Trophoblast cell (in vitro differentiated cells and primary cell): Measurements from ENCODE around the gene MPZL1.
A peak's percentile ranks its signal among the peaks of the same experiment; 100 is the strongest.
"Not testable (repeated sequence)": the region's sequence is repeated elsewhere in the genome, so short reads cannot be mapped to it uniquely, and the experiment has no call there.

Source experiments
- DNase-seq, 2 donors: peaks; one replicate each; pipeline ENCODE4 v3.0.0-alpha.2; 2016
- H2AFZ ChIP-seq: 2 replicates; pipeline ENCODE4 v1.6.1; 2013; ENCODE audit warnings: low read length, moderate library complexity, mild to moderate bottlenecking; ENCODE audit not compliant: insufficient read depth, poor library complexity
- H2AK5ac ChIP-seq: 2 replicates; pipeline ENCODE4 v1.6.1; 2013; ENCODE audit warnings: mild to moderate bottlenecking, low read length
- H2BK120ac ChIP-seq: 2 replicates; pipeline ENCODE4 v1.6.1; 2013; ENCODE audit warnings: low read length, mild to moderate bottlenecking, moderate library complexity; ENCODE audit not compliant: insufficient read depth, poor library complexity
- H2BK12ac ChIP-seq: 2 replicates; pipeline ENCODE4 v1.6.1; 2013; ENCODE audit warnings: mild to moderate bottlenecking, low read length, moderate library complexity
- H2BK5ac ChIP-seq: 2 replicates; pipeline ENCODE4 v1.6.1; 2013; ENCODE audit warnings: low read length, low read depth, moderate library complexity, mild to moderate bottlenecking; ENCODE audit not compliant: poor library complexity
- H3K14ac ChIP-seq: 2 replicates; pipeline ENCODE4 v1.6.1; 2013; ENCODE audit warnings: mild to moderate bottlenecking, low read length
- H3K18ac ChIP-seq: 2 replicates; pipeline ENCODE4 v1.6.1; 2013; ENCODE audit warnings: mild to moderate bottlenecking, low read length
- H3K23ac ChIP-seq: 2 replicates; pipeline ENCODE4 v1.6.1; 2013; ENCODE audit warnings: low read length
- H3K27ac ChIP-seq: 2 replicates; pipeline ENCODE4 v1.5.1; 2013; ENCODE audit warnings: low read depth, mild to moderate bottlenecking, inconsistent platforms, low read length, moderate library complexity
- H3K27me3 ChIP-seq: 2 replicates; pipeline ENCODE4 v1.6.1; 2013; ENCODE audit warnings: inconsistent platforms, mild to moderate bottlenecking, low read length, moderate library complexity; ENCODE audit not compliant: insufficient read depth
- H3K36me3 ChIP-seq, 2 experiments: 1 replicate in 1 of 2; 2 replicates in 1 of 2; pipeline ENCODE4 v1.6.1; 2013; ENCODE audit warnings: low read length in 2 of 2, mild to moderate bottlenecking in 2 of 2, moderate library complexity in 1 of 2; ENCODE audit not compliant: insufficient read depth in 2 of 2, control insufficient read depth in 1 of 2
- H3K4ac ChIP-seq: 2 replicates; pipeline ENCODE4 v1.6.1; 2013; ENCODE audit warnings: low read depth, mild to moderate bottlenecking, low read length, moderate library complexity
- H3K4me1 ChIP-seq, 2 experiments: 1 replicate in 1 of 2; 2 replicates in 1 of 2; pipeline ENCODE4 v1.6.1; 2013; ENCODE audit warnings: low read length in 2 of 2, mild to moderate bottlenecking in 2 of 2, moderate library complexity in 1 of 2; ENCODE audit not compliant: insufficient read depth in 2 of 2, control insufficient read depth in 1 of 2
- H3K4me2 ChIP-seq: 2 replicates; pipeline ENCODE4 v1.6.1; 2013; ENCODE audit warnings: inconsistent platforms, mild to moderate bottlenecking, low read length, moderate library complexity
- H3K4me3 ChIP-seq: 2 replicates; pipeline ENCODE4 v1.5.1; 2013; ENCODE audit warnings: mild to moderate bottlenecking, low read depth, low read length, inconsistent platforms
- H3K79me1 ChIP-seq: one replicate; pipeline ENCODE4 v1.6.1; 2013; ENCODE audit warnings: low read length
- H3K79me2 ChIP-seq: 2 replicates; pipeline ENCODE4 v1.6.1; 2013; ENCODE audit warnings: low read length, mild to moderate bottlenecking; ENCODE audit not compliant: control insufficient read depth, insufficient read depth, poor library complexity
- H3K9ac ChIP-seq: 2 replicates; pipeline ENCODE4 v1.6.1; 2013; ENCODE audit warnings: mild to moderate bottlenecking, low read length
- H3K9me3 ChIP-seq: 2 replicates; pipeline ENCODE4 v1.6.1; 2013; ENCODE audit warnings: low read depth, mild to moderate bottlenecking, control low read depth, inconsistent platforms, low read length; ENCODE audit not compliant: insufficient read depth
- H4K12ac ChIP-seq: 2 replicates; pipeline ENCODE4 v1.6.1; 2013; ENCODE audit warnings: low read depth, mild to moderate bottlenecking, low read length, moderate library complexity
- H4K8ac ChIP-seq: 2 replicates; pipeline ENCODE4 v1.6.1; 2013; ENCODE audit warnings: low read depth, mild to moderate bottlenecking, low read length, moderate library complexity
- H4K91ac ChIP-seq: one replicate; pipeline ENCODE4 v1.6.1; 2013; ENCODE audit warnings: low read depth, mild to moderate bottlenecking, low read length, moderate library complexity
- WGBS: extraction: QIAGEN DNeasy Blood & Tissue Kit; methylation state at CpG from one replicate; pipeline ENCODE4 v1.1.7; 2013; ENCODE audit warnings: missing lambda C conversion rate; ENCODE audit not compliant: insufficient read length, insufficient coverage; ENCODE audit errors: extremely low coverage; 5-methylcytosine and 5-hydroxymethylcytosine counted together

MPZL1 gene

DNA sequence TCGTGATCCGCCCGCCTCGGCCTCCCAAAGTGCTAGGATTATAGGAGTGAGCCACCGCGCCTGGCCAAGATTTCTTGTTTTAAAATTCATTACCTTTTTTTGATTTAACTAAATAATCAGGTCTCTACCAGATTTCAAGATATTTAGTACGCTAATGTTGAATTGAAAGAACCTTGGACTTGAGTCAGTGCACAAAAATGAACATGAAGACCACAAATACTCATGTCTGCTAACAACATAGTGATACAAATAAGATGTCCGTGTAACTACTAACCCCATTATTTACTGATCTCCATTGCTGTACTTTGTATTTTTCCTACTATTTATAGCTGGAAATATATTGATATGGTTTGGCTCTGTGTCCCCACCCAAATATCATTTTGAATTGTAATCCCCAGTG, 16.4 kb downstream of the MPZL1 start:
- no CpG with 5 or more reads among the region's 8 CpGs for WGBS
- Histone ChIP-seq H3K4me2 (no peak overlapping the region), H3K27me3 (no peaks in the 10 kb centered on the region), H3K23ac (no peak overlapping the region), H4K91ac (no peak overlapping the region), H3K79me1 (peaks cover 2% of the 10 kb centered on the region), H4K12ac (no peak overlapping the region), H3K36me3 (peaks cover 8 to 16% of the 10 kb centered on the region in 2 experiments), H2AFZ (no peak overlapping the region), H2BK120ac (no peak overlapping the region), H3K27ac (no peak overlapping the region), H2BK12ac (no peak overlapping the region), H3K4me3 (no peak overlapping the region), H3K9me3 (no peaks in the 10 kb centered on the region), H3K14ac (no peak overlapping the region), H3K9ac (no peak overlapping the region), H3K4ac (peak overlapping the region; percentile 97), H3K18ac (no peak overlapping the region), H2BK5ac (no peak overlapping the region), H4K8ac (no peak overlapping the region), H2AK5ac (no peak overlapping the region), H3K79me2 (peaks cover 33% of the 10 kb centered on the region), H3K4me1 (peaks cover 16 to 18% of the 10 kb centered on the region in 2 experiments)
- no peak for DNase-seq

DNA sequence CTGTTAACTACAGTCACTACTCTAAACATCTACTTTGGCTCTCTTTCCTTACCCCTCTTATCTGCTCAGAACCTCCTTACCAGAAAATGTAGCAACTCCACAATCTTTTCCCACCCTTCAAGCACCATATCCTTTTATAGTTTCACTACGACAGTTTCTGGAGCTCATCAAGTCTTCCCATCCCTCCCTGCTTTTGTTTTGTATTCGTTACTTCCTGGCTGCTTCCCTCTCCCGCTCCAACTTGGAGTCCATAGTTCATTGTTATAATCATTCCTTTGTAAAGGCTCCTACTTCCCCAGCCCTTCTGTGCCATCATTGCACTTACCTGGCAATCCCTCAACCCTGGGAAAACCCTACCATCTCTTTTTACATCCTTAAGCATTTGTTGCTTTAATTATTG, 18.0 kb downstream of the MPZL1 start:
- Histone ChIP-seq H3K4ac (peak overlapping the region; percentile 75), H3K18ac (no peak overlapping the region), H3K9me3 (no peaks in the 10 kb centered on the region), H2BK5ac (no peak overlapping the region), H4K91ac (no peak overlapping the region), H2AK5ac (no peak overlapping the region), H3K36me3 (peaks cover 7 to 8% of the 10 kb centered on the region in 2 experiments), H3K4me1 (peaks cover 14 to 22% of the 10 kb centered on the region in 2 experiments), H4K8ac (no peak overlapping the region), H3K4me3 (no peak overlapping the region), H4K12ac (no peak overlapping the region), H3K9ac (no peak overlapping the region), H3K79me1 (peaks cover 2% of the 10 kb centered on the region), H3K4me2 (peak overlapping the region; percentile 28), H3K79me2 (peaks cover 23% of the 10 kb centered on the region), H2BK12ac (no peak overlapping the region), H3K27ac (peak overlapping the region; percentile 57), H3K23ac (no peak overlapping the region), H2AFZ (no peak overlapping the region), H3K27me3 (no peaks in the 10 kb centered on the region), H2BK120ac (no peak overlapping the region), H3K14ac (no peak overlapping the region)
- WGBS = no CpG with 5 or more reads among the region's 3 CpGs
- DNase-seq = no peak

DNA sequence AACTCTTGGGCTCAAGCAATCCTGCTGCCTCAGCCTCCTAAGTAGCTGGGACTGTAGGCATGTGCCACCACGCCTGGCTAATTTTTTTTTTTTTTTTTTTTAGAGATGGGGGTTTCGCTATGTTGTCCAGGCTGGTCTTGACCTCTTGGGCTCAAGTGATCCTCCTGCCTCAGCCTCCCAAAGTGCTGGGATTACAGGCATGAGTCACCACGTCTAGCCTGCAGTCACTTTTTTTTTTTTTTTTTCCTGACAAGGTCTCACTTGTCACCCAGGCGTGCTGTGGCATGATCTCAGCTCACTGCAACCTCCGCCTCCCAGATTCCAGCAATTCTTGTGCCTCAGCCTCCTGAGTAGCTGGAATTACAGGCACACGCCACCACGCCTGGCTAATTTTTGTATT, 19.3 kb downstream of the MPZL1 start:
- peak; percentile 91 for DNase-seq
- Histone ChIP-seq H3K79me2 (peaks cover 24% of the 10 kb centered on the region), H3K4me1 (peaks cover 18 to 22% of the 10 kb centered on the region in 2 experiments), H3K4ac (peak overlapping the region; percentile 99), H2BK12ac (peak overlapping the region; percentile 58), H3K27ac (peak overlapping the region; percentile 45)
- not testable (repeated sequence) for H3K9ac ChIP-seq, H2AK5ac ChIP-seq, H4K12ac ChIP-seq, H2BK120ac ChIP-seq, H3K27me3 ChIP-seq, H3K14ac ChIP-seq, H3K4me3 ChIP-seq, H3K9me3 ChIP-seq, H3K23ac ChIP-seq, H3K36me3 ChIP-seq, H3K4me2 ChIP-seq, H2AFZ ChIP-seq, H2BK5ac ChIP-seq, H4K91ac ChIP-seq, H4K8ac ChIP-seq, H3K18ac ChIP-seq, H3K79me1 ChIP-seq
- no CpG with 5 or more reads among the region's 7 CpGs for WGBS

DNA sequence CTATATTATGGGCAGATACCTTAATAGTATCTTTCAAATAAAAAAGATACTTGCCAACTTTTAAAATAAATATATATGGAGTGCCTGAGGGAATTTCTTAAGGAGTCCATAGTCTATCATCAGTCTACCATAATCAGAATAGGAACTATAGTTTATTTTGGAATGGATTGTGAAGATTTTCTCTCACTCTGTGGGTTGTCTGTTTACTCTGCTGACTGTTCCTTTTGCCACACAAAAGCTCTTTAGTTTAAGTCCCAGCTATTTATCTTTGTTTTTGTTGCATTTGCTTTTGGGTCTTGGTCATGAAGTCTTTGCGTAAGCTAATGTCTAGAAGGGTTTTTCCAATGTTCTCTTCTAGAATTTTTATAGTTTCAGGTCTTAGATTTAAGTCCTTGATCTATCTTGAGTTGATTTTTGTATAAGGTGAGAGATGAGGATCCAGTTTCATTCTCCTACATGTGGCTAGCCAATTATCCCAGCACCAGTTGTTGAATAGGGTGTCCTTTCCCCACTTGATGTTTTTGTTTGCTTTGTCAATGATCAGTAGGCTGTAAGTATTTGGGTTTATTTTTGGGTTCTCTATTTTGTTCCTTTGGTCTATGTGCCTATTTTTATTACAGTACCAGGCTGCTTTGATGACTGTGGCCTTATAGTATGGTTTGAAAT, 20.7 kb downstream of the MPZL1 start:
- not testable (repeated sequence) for H3K14ac ChIP-seq, H3K9ac ChIP-seq, H2BK12ac ChIP-seq, H2BK5ac ChIP-seq, H3K79me1 ChIP-seq, H3K18ac ChIP-seq, H3K36me3 ChIP-seq, H3K23ac ChIP-seq, H4K91ac ChIP-seq, H3K27me3 ChIP-seq, DNase-seq, H3K4me3 ChIP-seq, H2AFZ ChIP-seq, H4K8ac ChIP-seq, H2AK5ac ChIP-seq, H3K27ac ChIP-seq, H4K12ac ChIP-seq, H2BK120ac ChIP-seq, H3K4ac ChIP-seq, H3K4me2 ChIP-seq, H3K9me3 ChIP-seq
- Histone ChIP-seq H3K79me2 (peaks cover 26% of the 10 kb centered on the region), H3K4me1 (peaks cover 22 to 26% of the 10 kb centered on the region in 2 experiments)
- WGBS = no CpG with 5 or more reads among the region's 1 CpG
